Tibial artery (tissue), 4 donors: ENCODE measurements around the gene CCDC27.

ENCODE experiments used
- DNase-seq, 2 donors: peaks; one replicate each; pipeline ENCODE4 v3.0.0-alpha.2; 2019
- H3K27ac ChIP-seq, 2 donors: fragments of 200-600 bp; sonication (generic) in 1 of 2; 1 replicate in 1 of 2; 2 replicates in 1 of 2; pipeline ENCODE4 v1.5.1; 2018 to 2019; ENCODE audit warnings: mild to moderate bottlenecking in 1 of 2
- H3K27me3 ChIP-seq, 2 donors: fragments of 200-600 bp; sonication (generic) in 1 of 2; one replicate each; pipeline versions ENCODE4 v1.5.1 to v1.6.0; 2016 to 2019
- H3K36me3 ChIP-seq, 3 donors: fragments of 200-600 bp; sonication (generic) in 2 of 3; one replicate each; pipeline ENCODE4 v1.5.1; 2016 to 2019; ENCODE audit warnings: mild to moderate bottlenecking in 2 of 3
- H3K4me1 ChIP-seq, 4 donors: fragments of 200-600 bp; sonication (generic) in 2 of 4; 1 replicate in 3 of 4; 2 replicates in 1 of 4; pipeline ENCODE4 v1.5.1; 2016 to 2019
- H3K4me3 ChIP-seq, 2 donors: fragments of 200-600 bp; sonication (generic) in 1 of 2; 1 replicate in 1 of 2; 2 replicates in 1 of 2; pipeline ENCODE4 v1.5.1; 2018 to 2019; ENCODE audit warnings: mild to moderate bottlenecking in 2 of 2
- H3K9me3 ChIP-seq, 3 donors: fragments of 200-600 bp; sonication (generic) in 1 of 3; one replicate each; pipeline ENCODE4 v1.5.1; 2016 to 2019
- CTCF ChIP-seq, 2 experiments: fragments of 200-600 bp in 1 of 2; fragments of 450-650 bp in 1 of 2; IDR thresholded peaks; one replicate each; pipeline ENCODE4 v1.5.1; 2017 to 2019; ENCODE audit warnings: antibody characterized with exemption in 2 of 2, mild to moderate bottlenecking in 1 of 2, moderate library complexity in 1 of 2
- intact Hi-C: fragments of 100-400 bp; cut with DNase I; formaldehyde crosslinking; loops from one replicate; pipeline ENCODE4 v1.15.0; 2023; ENCODE audit warnings: low total_unique reads

Gene CCDC27

GRCh38 chr1:3787745-3788605 is 35.7 kb downstream of the CCDC27 start:
- TF ChIP-seq CTCF (IDR thresholded peaks at IDR 0.05), result no peak
- no peak for DNase-seq
- H3K4me3 ChIP-seq, result no peak overlapping the region
- H3K9me3 ChIP-seq, result no peaks in the 10 kb centered on the region
- H3K27me3 ChIP-seq, result no peaks in the 10 kb centered on the region
- H3K4me1 ChIP-seq, result peaks cover 0 to 24% (median 8%) of the 10 kb centered on the region in 4 donors
- no peak overlapping the region for H3K27ac ChIP-seq
- H3K36me3 ChIP-seq, result peaks cover 41 to 92% (median 67%) of the 10 kb centered on the region in 3 donors
- intact Hi-C loops, result no loop called here

- no peak for TF ChIP-seq CTCF (IDR thresholded peaks at IDR 0.05)
- intact Hi-C loops, result no loop called here
- no peak overlapping the region for H3K4me3 ChIP-seq
- peaks cover 35 to 83% (median 58%) of the 10 kb centered on the region in 3 donors for H3K36me3 ChIP-seq
- H3K9me3 ChIP-seq, result no peaks in the 10 kb centered on the region
- H3K4me1 ChIP-seq, result peaks cover 0 to 33% (median 15%) of the 10 kb centered on the region in 4 donors
- no peaks in the 10 kb centered on the region for H3K27me3 ChIP-seq
- DNase-seq, result no peak
- H3K27ac ChIP-seq, result no peak overlapping the region
These were observed 36.6 kb downstream of the CCDC27 start for GRCh38 chr1:3788756-3789420.

- Histone ChIP-seq H3K9me3 (no peaks in the 10 kb centered on the region), H3K4me1 (peaks cover 0 to 41% (median 23%) of the 10 kb centered on the region in 4 donors), H3K27me3 (no peaks in the 10 kb centered on the region), H3K4me3 (no peak overlapping the region), H3K27ac (no peak overlapping the region), H3K36me3 (peaks cover 27 to 75% (median 50%) of the 10 kb centered on the region in 3 donors)
- intact Hi-C loops, result no loop called here
- no peak for TF ChIP-seq CTCF (IDR thresholded peaks at IDR 0.05)
- DNase-seq, result no peak
These were observed 37.4 kb downstream of the CCDC27 start for GRCh38 chr1:3789421-3790300.

- H3K4me1 ChIP-seq, result peaks cover 0 to 49% (median 31%) of the 10 kb centered on the region in 4 donors
- intact Hi-C loops, result no loop called here
- H3K27me3 ChIP-seq, result no peaks in the 10 kb centered on the region
- TF ChIP-seq CTCF (IDR thresholded peaks at IDR 0.05), result no peak
- no peaks in the 10 kb centered on the region for H3K9me3 ChIP-seq
- peaks cover 18 to 67% (median 42%) of the 10 kb centered on the region in 3 donors for H3K36me3 ChIP-seq
- no peak overlapping the region for H3K4me3 ChIP-seq
- DNase-seq, result no peak
- no peak overlapping the region for H3K27ac ChIP-seq
These were observed 38.3 kb downstream of the CCDC27 start for GRCh38 chr1:3790500-3790923.

- DNase-seq, result no peak
- Histone ChIP-seq H3K36me3 (peaks cover 14 to 62% (median 37%) of the 10 kb centered on the region in 3 donors), H3K4me1 (peaks cover 0 to 53% (median 34%) of the 10 kb centered on the region in 4 donors), H3K9me3 (no peaks in the 10 kb centered on the region), H3K4me3 (no peak overlapping the region), H3K27ac (no peak overlapping the region), H3K27me3 (no peaks in the 10 kb centered on the region)
- intact Hi-C loops, result no loop called here
- TF ChIP-seq CTCF (IDR thresholded peaks at IDR 0.05), result no peak
These were observed 38.7 kb downstream of the CCDC27 start for GRCh38 chr1:3790952-3791351.
